ENCODE data around the gene CUEDC1.
"Not testable (repeated sequence)": the region's sequence is repeated elsewhere in the genome, so short reads cannot be mapped to it uniquely, and the experiment has no call there.

The CUEDC1 gene

DNA sequence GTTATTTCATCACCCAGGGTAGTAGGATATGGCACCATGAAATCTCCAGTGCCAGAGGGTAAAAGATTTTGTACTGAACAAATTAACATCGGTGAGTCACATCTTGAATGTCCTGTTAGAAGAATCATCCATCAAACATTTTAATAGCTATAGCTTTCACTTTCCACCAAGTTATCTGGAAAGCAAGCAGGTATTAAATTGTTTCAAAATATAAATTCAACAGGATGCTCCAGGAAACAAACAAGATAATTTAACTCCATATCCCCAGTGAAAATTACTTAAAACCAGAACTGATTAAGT lies 30.4 kb upstream of the CUEDC1 start:
- DNase-seq (ENCODE audit: low read depth in 2 of 2): no peak

DNA sequence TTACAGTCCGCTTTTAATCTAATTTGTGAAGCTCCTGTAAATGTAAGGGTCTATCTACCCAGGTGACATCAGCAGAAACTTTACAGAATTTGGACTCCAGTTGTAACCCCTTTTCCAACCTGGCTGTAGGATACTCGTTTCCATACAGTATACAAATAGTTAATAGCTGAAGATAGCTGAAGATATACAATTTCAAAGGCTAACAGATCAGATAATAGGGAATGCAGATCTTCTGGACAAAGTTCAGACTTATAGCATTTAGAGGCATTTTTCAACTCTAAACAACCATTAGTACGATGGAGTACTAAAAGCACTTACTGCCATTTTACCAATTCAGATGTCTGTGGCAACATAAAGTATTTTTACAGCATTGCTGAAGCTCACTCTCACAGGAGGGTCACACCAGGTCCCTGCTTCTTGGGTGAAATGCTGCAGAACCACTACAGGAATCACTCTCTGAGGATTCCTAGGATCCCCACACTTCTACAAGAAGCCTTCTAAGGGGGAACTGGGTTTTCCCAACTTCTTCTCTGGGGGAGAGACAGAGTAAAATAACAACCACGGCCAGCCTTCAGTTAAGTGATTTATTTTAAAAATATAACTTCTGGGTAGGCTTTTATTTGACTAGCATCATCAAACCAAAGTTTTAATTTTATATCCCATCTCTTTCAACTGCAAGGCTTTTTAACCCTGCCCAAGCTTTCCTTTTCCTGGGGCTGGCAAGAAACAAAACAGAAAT lies 29.9 kb upstream of the CUEDC1 start:
- no peak for DNase-seq (ENCODE audit: low read depth in 2 of 2)

DNA sequence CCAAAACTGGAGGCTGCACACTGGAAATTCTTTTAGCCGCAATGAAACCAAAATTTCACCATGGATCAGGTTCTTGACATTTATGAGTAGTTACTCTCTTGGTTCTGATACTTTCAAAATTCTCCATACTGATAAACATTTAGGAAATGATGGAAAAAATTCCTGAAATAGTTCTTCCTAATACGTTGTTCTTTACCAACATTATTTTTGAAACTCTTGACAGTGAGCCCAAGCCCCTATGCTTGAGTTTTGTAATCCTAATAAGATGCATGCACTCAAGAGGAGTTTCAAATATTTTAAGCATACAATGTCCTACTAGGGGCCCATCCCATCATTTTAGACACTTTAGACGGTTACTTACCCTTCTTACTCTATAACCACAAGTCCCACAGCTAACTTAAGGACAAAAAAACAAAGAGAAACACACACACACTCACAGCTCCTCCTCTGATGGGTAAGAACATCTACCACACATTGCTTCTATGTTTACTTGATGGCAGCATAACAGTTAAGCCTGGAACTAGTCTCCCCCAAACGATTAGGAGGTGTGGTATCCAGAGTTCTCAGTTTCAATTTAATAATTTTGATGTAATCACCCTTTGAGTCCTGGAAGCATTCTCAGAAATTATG lies 29.2 kb upstream of the CUEDC1 start:
- DNase-seq (ENCODE audit: low read depth in 2 of 2): no peak

DNA sequence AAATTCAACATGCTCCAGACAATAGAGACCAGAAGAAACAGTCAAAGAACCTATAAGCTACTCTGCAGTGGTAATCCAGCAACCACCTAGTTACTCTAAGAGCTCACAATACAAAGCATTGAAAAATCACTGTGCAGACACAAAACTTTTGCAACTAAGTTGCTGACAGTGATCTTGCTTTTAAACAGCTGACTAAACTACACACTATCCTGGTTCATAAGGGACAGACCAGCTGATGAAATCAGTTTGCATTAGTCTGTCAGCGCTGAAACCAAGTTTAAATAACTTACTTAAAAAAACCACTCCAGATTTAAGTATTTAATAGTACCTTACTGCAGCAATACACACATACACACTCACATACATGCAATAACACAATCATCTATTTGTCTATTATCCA lies 28.2 kb upstream of the CUEDC1 start:
- no peak for DNase-seq (ENCODE audit: low read depth in 2 of 2)

DNA sequence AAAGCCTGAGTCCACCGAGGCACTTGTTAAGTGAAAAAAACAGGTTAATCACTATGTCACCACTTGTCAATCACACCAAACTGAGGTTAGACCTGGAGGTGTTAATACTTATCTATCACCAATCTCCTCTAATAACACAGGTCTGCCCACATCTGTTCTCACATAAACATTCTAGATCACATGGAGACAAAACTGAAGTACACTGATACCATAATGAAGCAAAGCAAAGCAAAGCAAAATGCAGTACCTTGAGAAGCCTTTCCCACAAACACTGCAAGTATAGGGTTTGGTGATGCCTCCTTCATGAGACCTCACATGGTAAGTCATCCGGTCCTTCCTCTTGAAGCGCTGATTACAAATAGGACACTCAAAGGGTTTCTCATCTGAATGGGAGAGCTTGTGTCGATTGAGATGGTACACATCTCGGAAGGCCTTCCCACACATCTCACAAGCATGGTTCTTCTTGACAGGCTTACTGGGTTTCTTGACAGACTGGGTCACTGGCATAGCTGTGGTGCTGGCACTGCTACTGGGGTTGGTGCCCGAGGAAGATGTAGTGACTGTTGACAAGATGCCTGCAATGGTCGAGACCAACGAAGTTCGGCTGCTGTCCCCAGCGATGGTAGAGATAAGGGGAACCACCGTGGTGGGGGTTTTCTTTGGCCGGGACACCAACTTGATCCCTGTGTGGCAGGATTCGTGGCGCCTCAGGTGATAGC lies 27.4 kb upstream of the CUEDC1 start:
- no peak for DNase-seq (ENCODE audit: low read depth in 2 of 2)

DNA sequence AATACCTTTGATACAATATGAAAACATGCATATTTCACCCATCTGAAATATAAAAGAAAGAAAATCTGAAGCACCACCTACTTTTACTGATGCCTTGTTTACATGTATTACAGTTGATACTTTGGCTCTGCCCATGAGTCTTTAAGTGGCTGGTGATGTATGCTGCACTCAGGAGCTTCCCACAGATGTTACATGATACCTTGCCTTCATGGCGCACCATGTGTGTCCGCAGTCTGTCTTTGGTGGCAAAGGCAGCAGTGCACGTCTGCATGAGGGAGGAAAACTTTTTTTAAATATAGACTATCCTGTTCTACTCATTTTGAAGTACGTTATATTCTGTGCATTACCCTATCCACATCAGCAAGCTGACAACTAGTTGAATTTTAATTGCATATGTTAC lies 25.3 kb upstream of the CUEDC1 start:
- no peak for DNase-seq (ENCODE audit: low read depth in 2 of 2)

DNA sequence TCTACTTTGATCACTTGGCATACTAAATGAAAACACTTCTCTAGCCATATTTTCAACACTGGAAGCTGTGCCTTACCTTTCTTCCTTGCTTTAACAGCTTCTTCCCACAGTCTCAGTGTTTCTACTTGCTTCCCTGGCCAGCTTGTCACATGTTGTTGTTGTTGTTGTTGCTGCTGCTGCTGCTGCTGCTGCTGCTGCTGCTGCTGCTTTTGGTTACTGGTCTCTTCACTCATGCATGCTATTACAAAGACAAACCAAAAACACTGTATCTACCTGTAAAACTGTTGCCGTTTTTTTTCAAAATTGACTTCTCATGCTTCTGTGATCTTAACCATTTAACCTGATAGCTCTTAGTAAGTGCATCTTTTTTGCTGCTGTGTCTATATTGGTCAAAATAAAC lies 23.9 kb upstream of the CUEDC1 start:
- DNase-seq (ENCODE audit: low read depth in 2 of 2): no peak

DNA sequence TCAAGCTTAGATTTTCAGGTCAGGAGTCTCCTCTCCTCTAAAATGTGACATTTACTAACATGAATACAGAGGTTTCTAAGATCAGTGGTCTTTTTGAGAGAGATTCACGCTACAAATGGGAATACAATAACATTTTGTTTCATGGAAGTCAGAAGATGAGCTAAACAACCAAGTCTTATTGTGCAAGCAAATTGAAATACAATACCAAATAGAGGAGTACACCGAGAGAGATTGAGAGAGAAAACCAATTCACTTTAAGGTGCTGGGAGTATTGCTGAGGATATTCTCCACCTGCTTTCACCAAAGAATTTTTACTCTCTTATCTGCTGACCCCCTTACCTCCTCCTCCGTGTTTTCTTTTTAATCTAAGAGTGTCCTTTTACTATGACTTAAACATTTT lies 21.4 kb upstream of the CUEDC1 start:
- DNase-seq (ENCODE audit: low read depth in 2 of 2): no peak

DNA sequence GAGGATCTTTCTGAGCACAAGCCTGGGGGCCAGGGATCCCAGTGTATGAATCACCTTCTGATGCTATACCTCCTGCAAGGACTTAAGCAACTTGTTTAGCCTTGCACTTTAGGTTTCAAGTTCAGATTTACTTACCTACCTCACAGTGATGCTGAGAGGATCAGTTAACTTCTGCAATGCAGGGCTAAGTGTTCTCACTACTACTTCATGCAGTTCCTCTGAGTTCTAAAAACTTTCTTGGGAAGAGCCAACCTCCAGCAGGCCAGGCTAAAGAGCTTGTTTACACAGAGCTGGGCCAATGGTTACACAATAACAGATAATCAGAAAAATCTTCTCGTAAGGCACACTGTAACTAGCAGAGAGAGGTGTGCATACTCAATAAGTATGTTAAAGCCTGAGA lies 19.8 kb upstream of the CUEDC1 start:
- DNase-seq (ENCODE audit: low read depth in 2 of 2): no peak

DNA sequence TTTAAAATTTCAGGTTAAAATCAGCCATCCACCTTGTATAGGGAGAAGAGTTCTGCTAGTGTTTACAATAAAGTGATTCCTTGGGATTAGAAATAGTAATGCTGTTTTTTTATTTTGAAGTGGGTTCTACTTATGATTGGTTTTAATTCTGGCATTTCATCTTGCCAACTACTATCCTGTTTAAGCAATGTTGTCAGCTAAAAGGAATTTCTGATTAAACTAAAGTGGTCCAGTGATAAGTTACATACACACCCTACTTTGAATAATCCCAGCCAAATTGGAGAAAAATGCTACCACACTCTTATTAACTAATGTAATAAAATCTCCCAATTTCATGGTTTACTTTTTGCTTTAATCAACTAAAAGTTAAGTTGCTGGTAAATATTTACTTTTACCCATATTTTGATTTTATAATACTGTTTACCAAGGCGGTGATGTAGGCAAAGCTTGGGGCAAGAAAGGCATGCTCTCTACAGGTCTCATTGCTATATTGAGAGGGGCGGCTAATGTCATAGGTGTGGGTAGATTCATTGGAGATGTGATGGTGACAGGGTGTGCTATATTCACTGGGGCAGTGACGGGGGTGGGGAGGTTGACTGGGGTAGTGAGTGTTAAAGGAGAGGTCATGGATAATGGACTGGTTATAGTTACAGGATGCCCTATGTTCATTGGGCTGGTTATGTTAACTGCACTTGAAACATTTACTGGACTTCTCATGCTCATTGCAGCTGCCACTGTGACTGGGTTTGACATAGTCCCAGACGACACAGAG lies 19.0 kb upstream of the CUEDC1 start:
- not testable (repeated sequence) for DNase-seq (ENCODE audit: low read depth in 2 of 2)

DNA sequence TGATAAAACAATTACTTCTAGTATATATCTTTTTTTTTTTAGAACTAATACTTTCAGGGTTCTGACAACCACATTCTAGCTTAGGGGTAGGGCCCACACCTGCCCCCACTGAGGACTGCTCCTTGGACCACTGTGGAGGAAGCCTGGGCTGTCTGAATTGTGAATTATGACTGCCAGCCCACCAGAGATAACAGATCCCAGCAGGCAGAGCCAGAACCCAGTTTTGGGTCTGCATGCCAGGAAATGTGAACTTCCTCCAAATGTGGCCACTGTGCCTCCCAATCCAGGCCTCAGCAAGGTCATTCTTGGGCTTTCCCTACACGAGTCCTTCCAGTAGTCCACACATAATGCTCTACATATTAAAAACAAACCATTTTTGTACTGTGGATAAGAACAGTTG lies 16.9 kb upstream of the CUEDC1 start:
- no peak for DNase-seq (ENCODE audit: low read depth in 2 of 2)

DNA sequence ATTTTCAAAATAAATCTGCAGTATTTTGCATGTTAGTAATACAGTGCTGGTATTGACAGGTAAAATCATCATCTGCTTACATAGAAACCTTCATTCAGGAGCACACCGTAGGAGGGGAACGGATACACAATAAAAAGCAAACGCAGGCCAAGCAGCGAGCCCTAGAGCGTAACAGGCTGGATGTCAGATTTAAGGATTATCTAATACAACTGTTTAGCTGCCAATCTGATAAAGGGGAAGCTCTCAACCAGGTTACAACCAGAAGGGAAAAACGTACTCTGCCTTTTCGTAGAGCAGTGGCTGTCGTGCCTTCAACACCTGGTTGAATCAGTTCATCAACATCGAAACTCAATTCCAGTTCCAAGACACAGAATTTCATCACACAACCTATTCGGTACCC lies 16.4 kb upstream of the CUEDC1 start:
- no peak for DNase-seq (ENCODE audit: low read depth in 2 of 2)

DNA sequence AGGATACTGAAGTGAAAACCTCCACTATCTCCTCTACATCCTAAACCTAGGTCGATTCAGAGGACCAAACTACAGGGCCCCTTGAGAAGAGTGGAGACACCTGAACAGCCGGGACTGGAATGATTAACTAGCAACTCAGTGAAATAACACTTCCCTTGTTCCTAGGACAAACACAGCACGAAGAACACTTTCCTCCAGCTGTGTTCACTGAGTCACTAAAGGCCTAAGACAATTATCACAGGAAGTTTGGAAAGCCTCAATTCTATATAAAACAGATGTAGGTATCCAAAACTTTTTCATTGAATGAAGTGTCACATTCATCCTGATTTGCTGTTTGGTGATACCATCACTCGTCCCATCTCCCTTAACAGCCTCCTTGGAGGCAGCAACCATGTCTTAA lies 15.5 kb upstream of the CUEDC1 start:
- no peak for DNase-seq (ENCODE audit: low read depth in 2 of 2)

DNA sequence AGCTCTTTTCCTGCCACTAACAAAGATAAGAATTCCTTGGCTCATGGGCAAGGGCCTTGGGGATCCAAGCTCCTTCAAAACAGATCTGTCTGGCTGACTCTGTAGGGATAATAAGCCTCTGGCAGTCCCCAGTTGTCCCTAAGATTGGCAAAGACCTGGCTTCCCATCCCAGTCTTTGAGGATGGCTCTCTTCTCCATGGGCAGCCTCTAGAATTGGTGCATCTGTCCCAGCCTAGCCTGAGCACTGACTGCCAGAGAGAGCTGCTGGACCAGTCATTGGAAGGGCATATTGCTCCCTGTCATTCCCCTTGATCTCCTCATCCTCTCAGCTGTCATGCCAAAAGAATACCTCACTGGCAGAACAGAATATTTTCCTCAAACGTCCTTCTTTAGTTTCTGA lies 13.2 kb upstream of the CUEDC1 start:
- DNase-seq (ENCODE audit: low read depth in 2 of 2): no peak

DNA sequence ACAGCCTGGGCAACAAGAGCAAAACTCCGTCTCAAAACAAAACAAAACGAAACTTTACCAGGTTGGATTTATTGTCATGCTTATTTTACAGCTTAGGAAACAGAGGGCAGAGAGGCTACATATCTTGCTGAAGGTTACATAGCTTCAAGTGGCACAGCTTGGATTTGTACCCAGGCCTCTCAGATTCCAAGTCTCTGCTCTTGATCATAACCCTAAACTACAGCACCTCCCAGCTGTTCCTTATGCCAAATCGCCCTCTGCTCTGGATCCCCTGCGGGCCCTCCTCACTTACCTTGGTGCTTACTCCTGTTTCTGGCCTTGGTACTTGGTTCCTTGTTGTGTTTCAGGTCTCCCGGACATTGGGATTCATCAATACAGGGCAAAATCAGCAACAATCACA lies 11.7 kb upstream of the CUEDC1 start:
- no peak for DNase-seq (ENCODE audit: low read depth in 2 of 2)

DNA sequence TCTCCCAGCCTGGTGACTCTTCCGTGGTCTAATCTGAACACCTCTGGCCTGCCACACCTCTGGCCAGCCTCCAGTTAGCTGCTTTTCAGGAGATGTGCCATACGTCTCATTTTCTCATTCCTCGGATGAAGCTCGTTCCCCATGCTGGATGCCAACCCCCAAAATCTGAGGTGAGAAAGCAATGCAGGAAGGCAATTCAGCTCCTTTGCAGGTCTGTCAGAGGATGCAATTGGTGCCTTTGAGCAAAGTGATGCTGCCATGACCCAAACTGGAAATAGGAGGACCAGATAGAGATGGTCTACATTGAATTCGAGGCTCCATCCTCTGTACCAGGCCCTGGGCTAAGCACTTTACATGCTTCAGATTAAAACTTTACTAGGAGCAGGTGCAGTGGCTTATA lies 11.0 kb upstream of the CUEDC1 start:
- no peak for DNase-seq (ENCODE audit: low read depth in 2 of 2)

DNA sequence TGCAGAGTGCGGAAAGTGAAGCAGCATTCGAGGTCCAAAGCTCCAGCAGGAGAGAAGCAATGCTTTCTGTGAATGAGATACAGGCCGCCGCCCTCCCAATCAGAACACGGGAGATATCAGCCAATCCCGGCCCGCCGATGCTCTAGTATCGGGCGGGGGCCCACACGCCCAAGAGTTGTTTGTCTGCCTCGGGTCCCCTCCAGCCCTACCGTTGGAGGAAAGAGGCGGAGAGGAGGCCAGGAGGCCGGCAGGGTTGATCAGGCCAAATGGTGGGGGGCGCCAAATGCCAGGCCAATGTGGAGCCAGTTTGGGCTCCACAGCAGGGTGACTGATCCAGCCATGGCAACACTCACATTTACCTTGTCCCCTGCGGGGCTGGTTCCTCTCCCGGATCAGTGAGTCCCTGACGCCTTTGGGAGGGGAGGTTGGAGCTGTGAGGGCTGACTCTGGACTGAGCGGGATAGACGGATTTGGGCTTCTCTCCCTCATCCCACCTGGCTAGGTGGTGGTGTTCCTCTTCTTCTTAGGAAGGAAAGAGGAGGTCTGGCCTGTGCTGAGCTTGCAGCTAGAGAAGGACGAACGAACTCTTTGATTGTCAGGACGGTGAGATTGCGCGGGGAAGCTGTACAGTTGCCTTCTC lies 10.4 kb upstream of the CUEDC1 start:
- DNase-seq (ENCODE audit: low read depth in 2 of 2): no peak

DNA sequence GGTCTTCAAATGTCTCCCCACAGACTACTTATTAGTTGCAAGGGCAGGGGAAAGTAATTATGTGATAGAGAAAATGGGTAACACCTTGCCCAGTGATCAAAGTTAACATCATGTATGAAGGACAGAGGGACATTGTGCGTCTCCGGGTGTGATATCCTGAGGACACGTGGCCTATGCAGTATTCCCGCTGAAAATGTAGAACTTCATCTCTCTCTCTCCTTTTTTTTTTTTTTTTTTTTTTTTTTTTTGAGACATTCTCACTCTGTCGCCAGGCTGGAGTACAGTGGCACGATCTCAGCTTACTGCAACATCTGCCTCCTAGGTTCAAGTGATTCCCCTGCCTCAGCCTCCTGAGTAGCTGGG lies 7.9 kb upstream of the CUEDC1 start:
- DNase-seq (ENCODE audit: low read depth in 2 of 2): no peak

DNA sequence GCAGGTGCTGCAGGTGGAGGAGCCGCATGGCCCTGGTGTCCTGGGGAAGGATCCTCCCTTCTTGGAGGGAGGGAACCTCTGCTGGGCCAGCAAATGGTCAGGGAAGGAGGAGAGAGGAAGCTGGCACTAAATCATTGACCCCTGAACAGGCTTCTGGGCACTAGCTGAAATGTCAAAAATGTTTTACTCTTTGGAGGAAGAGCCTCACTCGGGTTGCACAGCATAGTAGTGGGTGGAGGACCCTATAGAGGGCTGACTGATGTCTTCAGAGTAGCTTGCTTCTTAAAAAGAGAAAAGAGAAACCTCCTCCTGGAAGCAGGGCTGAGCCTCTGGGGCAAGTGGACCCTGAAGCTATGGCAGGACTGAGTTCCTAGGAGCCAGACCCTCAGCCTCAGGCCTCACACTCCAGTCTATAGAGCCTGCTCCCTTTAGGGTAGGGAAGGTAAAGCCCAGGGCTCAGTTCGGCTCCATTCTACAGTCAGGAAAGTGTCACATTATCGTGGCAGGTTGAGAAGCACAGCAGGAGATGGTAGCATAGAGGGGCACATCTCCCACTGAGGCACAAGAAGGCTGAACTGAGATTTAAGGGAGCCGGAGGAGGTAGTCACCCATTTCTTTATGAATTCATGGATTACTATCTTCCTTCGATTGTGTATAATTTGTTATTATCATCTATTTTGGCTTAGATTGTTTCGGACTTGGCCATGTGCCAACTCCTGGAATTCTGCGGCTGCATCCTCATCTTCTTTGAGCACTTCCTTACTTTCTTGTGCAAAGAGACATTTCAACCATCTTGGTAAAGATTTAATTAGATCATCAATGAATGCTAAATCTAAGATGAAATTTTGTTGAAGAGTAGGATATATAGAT lies 7.3 kb upstream of the CUEDC1 start:
- DNase-seq (ENCODE audit: low read depth in 2 of 2): no peak

DNA sequence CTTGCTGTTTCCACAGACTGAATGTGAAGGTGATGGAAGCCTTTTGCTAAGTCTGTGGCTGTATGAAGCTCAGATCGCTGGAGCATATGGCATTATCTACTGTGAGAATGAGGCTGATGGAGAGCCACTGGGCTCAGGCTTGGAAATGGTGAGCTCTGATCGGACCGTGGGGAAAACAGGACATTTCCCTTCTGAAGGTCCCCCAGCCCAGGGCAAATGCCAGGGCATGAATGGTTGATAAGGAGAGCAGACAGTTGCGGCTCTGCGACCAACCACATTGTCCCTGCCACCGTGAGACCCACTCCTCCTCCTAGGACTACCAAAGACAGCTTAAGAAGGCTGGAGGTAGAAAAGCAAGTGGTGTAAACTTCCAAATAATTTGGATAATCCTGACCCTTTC lies 4.7 kb upstream of the CUEDC1 start:
- no peak for DNase-seq (ENCODE audit: low read depth in 2 of 2)

DNA sequence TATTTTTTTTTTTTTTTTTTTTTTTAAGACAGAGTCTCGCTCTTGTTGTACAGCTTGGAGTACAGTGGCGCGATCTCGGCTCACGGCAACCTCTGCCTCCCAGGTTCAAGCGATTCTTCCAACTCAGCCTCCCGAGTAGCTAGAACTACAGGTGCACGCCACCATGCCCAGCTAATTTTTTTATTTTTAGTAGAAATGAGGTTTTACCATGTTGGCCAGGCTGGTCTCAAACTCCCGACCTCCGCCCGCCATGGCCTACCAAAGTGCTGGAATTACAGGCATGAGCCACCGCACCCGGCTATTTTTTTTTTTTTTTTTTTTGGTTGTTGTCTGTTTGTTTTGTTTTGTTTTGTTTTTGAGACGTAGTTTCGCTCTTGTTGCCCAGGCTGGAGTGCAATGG lies 3.2 kb upstream of the CUEDC1 start:
- DNase-seq (ENCODE audit: low read depth in 2 of 2): not testable (repeated sequence)

Data from stimulated activated CD8-positive, alpha-beta memory T cell treated with anti-CD3 and anti-CD28 coated beads, Interleukin-7, amount 100 ng/mL, for 1 hour (primary cell).